HepG2 (cell line): ENCODE results near the gene IGF2BP3. TPM values are rescaled to one million over a fixed set of nuclear protein-coding genes. Genes with fewer than 3 reads are reported as not detected.

Experiments
- CTCF ChIP-seq: sonication (generic); formaldehyde crosslinking; IDR thresholded peaks from 2 replicates; pipeline ENCODE4 v1.5.0; 2020; ENCODE audit warnings: mild to moderate bottlenecking, missing genetic modification reagents, moderate library complexity
- ERF ChIP-seq: IDR thresholded peaks from 2 replicates; pipeline ENCODE4 v1.6.1; 2018; ENCODE audit warnings: missing biosample characterization, missing genetic modification reagents
- HDAC2 ChIP-seq: sonication (generic); formaldehyde crosslinking; IDR thresholded peaks from 2 replicates; pipeline ENCODE4 v1.4.0; 2020; ENCODE audit warnings: missing genetic modification reagents
- HNF1A ChIP-seq, 2 experiments: sonication (generic) in 1 of 2; formaldehyde crosslinking in 1 of 2; IDR thresholded peaks; 2 replicates each; pipeline versions ENCODE4 v1.4.0 to v1.6.1; 2016 to 2020; ENCODE audit warnings: borderline replicate concordance in 1 of 2, low read depth in 1 of 2, mild to moderate bottlenecking in 1 of 2, missing genetic modification reagents in 1 of 2
- KMT2A ChIP-seq: sonication (generic); formaldehyde crosslinking; IDR thresholded peaks from 2 replicates; pipeline ENCODE4 v1.4.0; 2020; ENCODE audit warnings: missing genetic modification reagents
- MAX ChIP-seq: IDR thresholded peaks from 2 replicates; pipeline ENCODE4 v1.6.1; 2012; ENCODE audit warnings: inconsistent platforms
- MXI1 ChIP-seq: IDR thresholded peaks from 3 replicates; pipeline ENCODE4 v1.6.1; 2012; ENCODE audit warnings: low read depth, low read length, inconsistent platforms, borderline replicate concordance
- MYPOP ChIP-seq: sonication (generic); formaldehyde crosslinking; IDR thresholded peaks from 2 replicates; pipeline ENCODE4 v1.8.1; 2023; ENCODE audit warnings: mild to moderate bottlenecking, moderate library complexity, missing genetic modification reagents
- NCOA5 ChIP-seq: sonication (generic); formaldehyde crosslinking; IDR thresholded peaks from 2 replicates; pipeline ENCODE4 v1.4.0; 2020; ENCODE audit warnings: missing genetic modification reagents
- PPARG ChIP-seq: conservative IDR thresholded peaks from 2 replicates; pipeline ENCODE4 v1.6.1; 2016; ENCODE audit warnings: missing biosample characterization, missing genetic modification reagents
- RFX3 ChIP-seq: IDR thresholded peaks from 2 replicates; pipeline ENCODE4 v1.6.1; 2016; ENCODE audit warnings: missing biosample characterization, missing genetic modification reagents
- SMAD3 ChIP-seq: sonication (generic); formaldehyde crosslinking; IDR thresholded peaks from 2 replicates; pipeline ENCODE4 v1.4.0; 2020; ENCODE audit warnings: missing genetic modification reagents
- STAG1 ChIP-seq: sonication (generic); formaldehyde crosslinking; IDR thresholded peaks from 2 replicates; pipeline ENCODE4 v1.4.0; 2020; ENCODE audit warnings: missing genetic modification reagents
- THAP11 ChIP-seq: IDR thresholded peaks from 2 replicates; pipeline ENCODE4 v1.6.1; 2016; ENCODE audit warnings: missing biosample characterization, missing genetic modification reagents
- XRCC5 ChIP-seq: fragments of 200-400 bp; formaldehyde crosslinking; optimal IDR thresholded peaks from 2 replicates; pipeline ENCODE3; 2017; ENCODE audit warnings: mild to moderate bottlenecking, low read length
- YEATS4 ChIP-seq: sonication (generic); formaldehyde crosslinking; IDR thresholded peaks from 2 replicates; pipeline ENCODE4 v1.4.0; 2020; ENCODE audit warnings: missing genetic modification reagents, borderline replicate concordance
- ZBTB42 ChIP-seq: sonication (generic); formaldehyde crosslinking; IDR thresholded peaks from 2 replicates; pipeline ENCODE4 v1.5.0; 2020; ENCODE audit warnings: mild to moderate bottlenecking, missing genetic modification reagents
- ZFP91 ChIP-seq: sonication (generic); formaldehyde crosslinking; IDR thresholded peaks from 2 replicates; pipeline ENCODE4 v1.9.0; 2022; ENCODE audit warnings: missing genetic modification reagents, mild to moderate bottlenecking, borderline replicate concordance
- ZNF207 ChIP-seq: fragments of 450-650 bp; IDR thresholded peaks from 2 replicates; pipeline ENCODE4 v1.6.1; 2016; ENCODE audit warnings: antibody characterized with exemption, borderline replicate concordance
- ZNF282 ChIP-seq: fragments of 450-650 bp; IDR thresholded peaks from 2 replicates; pipeline ENCODE4 v1.6.1; 2018; ENCODE audit not compliant: partially characterized antibody
- ZNF33A ChIP-seq: sonication (generic); formaldehyde crosslinking; IDR thresholded peaks from 2 replicates; pipeline ENCODE4 v1.5.1; 2020; ENCODE audit warnings: missing genetic modification reagents, mild to moderate bottlenecking, moderate library complexity, borderline replicate concordance
- ZNF510 ChIP-seq: sonication (generic); formaldehyde crosslinking; IDR thresholded peaks from 2 replicates; pipeline ENCODE4 v1.4.0; 2020; ENCODE audit warnings: low read depth, mild to moderate bottlenecking, missing genetic modification reagents
- polyA plus RNA-seq, 8 experiments: library from polyadenylated mRNA; depleted of rRNA in 3 of 8; stranded (reverse) in 7 of 8; unstranded in 1 of 8; fragments of >200 nt; fragmentation: Illumina TruSeq in 4 of 8; extraction: Trizol in 4 of 8; gene quantifications; 2 replicates each; pipeline versions ENCODE4 v1.2.1 to v1.2.3, GENCODE V29; 2011 to 2016; ENCODE audit warnings: low read depth in 4 of 8, missing spikeins in 1 of 8, mixed read lengths in 1 of 8; ENCODE audit not compliant: insufficient read depth in 1 of 8
- total RNA-seq, 5 experiments: library from RNA; depleted of rRNA; stranded (reverse); fragments of >200 nt; fragmentation: Illumina TruSeq; extraction: Trizol; gene quantifications; 2 replicates each; pipeline ENCODE4 v1.2.3, GENCODE V29; 2016; ENCODE audit warnings: low read depth in 1 of 5

IGF2BP3 gene
- total and polyA plus RNA-seq, 2 of the 13 experiments (the other 11 are each of a cell fraction or from before 2014, with no cell fraction given) = 37.7 to 39.5 TPM

DNA sequence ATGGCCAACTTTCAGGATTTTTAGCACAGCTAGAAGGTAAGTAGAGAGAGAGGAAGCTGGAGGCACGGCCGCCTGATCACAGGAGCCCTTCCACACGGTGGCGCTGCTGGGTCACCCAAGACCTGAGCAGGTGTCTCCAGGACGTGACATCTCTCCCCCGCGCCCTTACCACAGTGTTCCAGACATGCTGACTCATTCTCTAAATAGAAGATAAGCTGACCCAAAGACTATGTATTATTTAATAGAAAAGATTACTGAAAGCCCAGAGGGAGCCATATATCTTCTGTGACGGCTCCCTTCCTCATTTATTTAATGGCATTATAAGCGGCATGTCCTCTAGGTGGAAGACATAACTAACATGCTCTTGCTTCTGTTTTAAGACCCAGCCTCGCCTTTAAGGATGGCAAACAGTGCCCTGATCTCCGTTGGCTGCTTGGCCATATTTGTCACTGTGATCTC lies 197.1 kb downstream of the IGF2BP3 start (continued):
- TF ChIP-seq HNF1A (IDR thresholded peaks at IDR 0.05; ENCODE audit: low read depth) (no peak), HNF1A (CRISPR knock-in tag; IDR thresholded peaks at IDR 0.05; ENCODE audit: borderline replicate concordance) (peak; percentile 19; the same call in 1 of the 2 replicates), THAP11 (CRISPR knock-in tag) (0 out of 2 replicates have a peak, but pooled peaks have one; percentile 22), MYPOP (peak; percentile 53; the same call in 1 of the 2 replicates), PPARG (0 out of 2 replicates have a peak, but pooled peaks have one; percentile 12), ZNF207 (no peak), ZNF282 (no peak), ZNF510 (CRISPR knock-in tag) (no peak), STAG1 (peak; percentile 94), YEATS4 (0 out of 2 replicates have a peak, but pooled peaks have one; percentile 33), MXI1 (peak; percentile 84; the same call in 1 of the 3 replicates), ERF (CRISPR knock-in tag) (peak; percentile 59; the same call in 1 of the 2 replicates), HDAC2 (CRISPR knock-in tag) (peak; percentile 46; the same call in 1 of the 2 replicates), CTCF (CRISPR knock-in tag) (peak; percentile 95), ZNF33A (CRISPR knock-in tag) (no peak), XRCC5 (peak; percentile 74), ZBTB42 (CRISPR knock-in tag) (0 out of 2 replicates have a peak, but pooled peaks have one; percentile 33), RFX3 (CRISPR knock-in tag) (no peak), KMT2A (CRISPR knock-in tag) (peak; percentile 49; the same call in 1 of the 2 replicates), SMAD3 (CRISPR knock-in tag) (peak; percentile 33; the same call in 1 of the 2 replicates), ZFP91 (peak; percentile 59), NCOA5 (no peak), MAX (peak; percentile 53; the same call in 1 of the 2 replicates)
